A375 (cell line): Measurements from ENCODE around the gene SPINK5. TPM values are rescaled to one million over a fixed set of nuclear protein-coding genes. Genes with fewer than 3 reads are reported as not detected.

Experiments
- total RNA-seq: library from RNA; depleted of rRNA; stranded (reverse); fragments of >200 nt; shearing (Covaris generic); gene quantifications from 2 replicates; pipeline ENCODE4 v1.2.3, GENCODE V29; 2014; rRNA removed

SPINK5 gene, protein sequence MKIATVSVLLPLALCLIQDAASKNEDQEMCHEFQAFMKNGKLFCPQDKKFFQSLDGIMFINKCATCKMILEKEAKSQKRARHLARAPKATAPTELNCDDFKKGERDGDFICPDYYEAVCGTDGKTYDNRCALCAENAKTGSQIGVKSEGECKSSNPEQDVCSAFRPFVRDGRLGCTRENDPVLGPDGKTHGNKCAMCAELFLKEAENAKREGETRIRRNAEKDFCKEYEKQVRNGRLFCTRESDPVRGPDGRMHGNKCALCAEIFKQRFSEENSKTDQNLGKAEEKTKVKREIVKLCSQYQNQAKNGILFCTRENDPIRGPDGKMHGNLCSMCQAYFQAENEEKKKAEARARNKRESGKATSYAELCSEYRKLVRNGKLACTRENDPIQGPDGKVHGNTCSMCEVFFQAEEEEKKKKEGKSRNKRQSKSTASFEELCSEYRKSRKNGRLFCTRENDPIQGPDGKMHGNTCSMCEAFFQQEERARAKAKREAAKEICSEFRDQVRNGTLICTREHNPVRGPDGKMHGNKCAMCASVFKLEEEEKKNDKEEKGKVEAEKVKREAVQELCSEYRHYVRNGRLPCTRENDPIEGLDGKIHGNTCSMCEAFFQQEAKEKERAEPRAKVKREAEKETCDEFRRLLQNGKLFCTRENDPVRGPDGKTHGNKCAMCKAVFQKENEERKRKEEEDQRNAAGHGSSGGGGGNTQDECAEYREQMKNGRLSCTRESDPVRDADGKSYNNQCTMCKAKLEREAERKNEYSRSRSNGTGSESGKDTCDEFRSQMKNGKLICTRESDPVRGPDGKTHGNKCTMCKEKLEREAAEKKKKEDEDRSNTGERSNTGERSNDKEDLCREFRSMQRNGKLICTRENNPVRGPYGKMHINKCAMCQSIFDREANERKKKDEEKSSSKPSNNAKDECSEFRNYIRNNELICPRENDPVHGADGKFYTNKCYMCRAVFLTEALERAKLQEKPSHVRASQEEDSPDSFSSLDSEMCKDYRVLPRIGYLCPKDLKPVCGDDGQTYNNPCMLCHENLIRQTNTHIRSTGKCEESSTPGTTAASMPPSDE
- not detected in 2 replicates for total RNA-seq

DNA sequence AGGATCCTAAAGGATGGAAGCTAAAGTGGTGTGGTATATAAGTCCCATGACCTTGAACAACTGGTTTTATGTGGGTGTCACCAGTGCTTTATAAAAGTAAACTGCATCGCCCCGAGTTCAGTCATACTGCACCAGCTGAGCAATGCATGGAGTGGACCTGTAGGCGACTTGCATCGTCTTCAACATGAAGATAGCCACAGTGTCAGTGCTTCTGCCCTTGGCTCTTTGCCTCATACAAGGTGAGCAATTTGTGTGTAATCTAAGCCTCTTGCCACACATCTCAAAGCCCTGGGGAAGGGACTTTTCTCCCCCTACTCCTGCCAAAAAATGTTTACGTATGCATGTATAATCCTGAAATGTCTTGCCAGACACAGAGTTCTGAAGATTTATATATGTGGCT lies at the start of gene SPINK5:
Gene SPINK5 (plus strand): TSS at position 120 of the 400 bp plus-strand sequence. CDS start 65 bp downstream, at position 185.

DNA sequence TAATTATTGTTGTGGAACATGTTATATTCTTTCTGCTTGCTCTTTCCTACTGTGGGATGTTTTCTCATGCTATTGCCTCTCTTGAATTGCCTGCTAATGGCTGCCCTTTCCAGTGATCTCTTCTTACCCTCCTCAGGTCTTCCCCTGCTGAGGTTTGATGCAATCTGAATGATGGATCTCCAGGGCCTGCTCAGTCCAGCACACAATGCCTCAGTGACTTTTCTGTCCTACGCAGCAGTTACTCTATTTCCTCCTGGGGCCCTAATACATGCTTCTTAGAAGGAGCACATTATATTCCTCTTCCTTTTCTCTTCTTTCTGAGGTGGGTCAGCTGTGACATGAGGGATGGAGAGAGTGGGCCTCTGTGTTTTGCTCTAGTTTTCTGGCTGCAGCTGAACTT lies 104.5 kb downstream of the SPINK5 start, which contains the start of gene SPINK14:
Gene SPINK14 (plus strand): TSS at position 301 of the 400 bp plus-strand sequence. CDS start 1,187 bp downstream, outside the sequence.

Other genes starting within 250 kb of the SPINK5 start
- gene SPINK1, start 232.3 kb upstream of the SPINK5 start, total RNA-seq: not detected in 2 replicates
- gene SCGB3A2, start 185.3 kb upstream of the SPINK5 start, total RNA-seq: not detected in 2 replicates
- 0.60 TPM in 1 of 2 replicates, not detected in the other for gene C5orf46, start 157.4 kb upstream of the SPINK5 start, total RNA-seq
- gene SPINK14, start 104.6 kb downstream of the SPINK5 start, total RNA-seq: not detected in 2 replicates
- not detected in 2 replicates for gene SPINK6, start 139.1 kb downstream of the SPINK5 start, total RNA-seq
- not detected in 2 replicates for gene MARCOL, start 174.5 kb downstream of the SPINK5 start, total RNA-seq
- gene SPINK13, start 204.8 kb downstream of the SPINK5 start, total RNA-seq: not detected in 2 replicates
- not detected in 2 replicates for gene SPINK7, start 248.4 kb downstream of the SPINK5 start, total RNA-seq